ENCODE results near the gene NACAD. TPM values are rescaled to one million over a fixed set of nuclear protein-coding genes. Genes with fewer than 3 reads are reported as not detected.

NACAD gene
- total RNA-seq, 1 donor = 3.6 TPM

GRCh38 chr7:45107356-45107755 lies 18.6 kb upstream of the NACAD start:
- no peak for DNase-seq (ENCODE audit: low read depth)
- TF ChIP-seq CTCF (IDR thresholded peaks at IDR 0.05; ENCODE audit: insufficient read depth, low read length) = no peak
- no peak overlapping the region for H3K4me3 ChIP-seq (ENCODE audit: low read depth, low read length)

- no peak overlapping the region for H3K4me3 ChIP-seq (ENCODE audit: low read depth, low read length)
- DNase-seq (ENCODE audit: low read depth) = no peak
Measured at GRCh38 chr7:45106820-45107219, 18.1 kb upstream of the NACAD start.

DNA sequence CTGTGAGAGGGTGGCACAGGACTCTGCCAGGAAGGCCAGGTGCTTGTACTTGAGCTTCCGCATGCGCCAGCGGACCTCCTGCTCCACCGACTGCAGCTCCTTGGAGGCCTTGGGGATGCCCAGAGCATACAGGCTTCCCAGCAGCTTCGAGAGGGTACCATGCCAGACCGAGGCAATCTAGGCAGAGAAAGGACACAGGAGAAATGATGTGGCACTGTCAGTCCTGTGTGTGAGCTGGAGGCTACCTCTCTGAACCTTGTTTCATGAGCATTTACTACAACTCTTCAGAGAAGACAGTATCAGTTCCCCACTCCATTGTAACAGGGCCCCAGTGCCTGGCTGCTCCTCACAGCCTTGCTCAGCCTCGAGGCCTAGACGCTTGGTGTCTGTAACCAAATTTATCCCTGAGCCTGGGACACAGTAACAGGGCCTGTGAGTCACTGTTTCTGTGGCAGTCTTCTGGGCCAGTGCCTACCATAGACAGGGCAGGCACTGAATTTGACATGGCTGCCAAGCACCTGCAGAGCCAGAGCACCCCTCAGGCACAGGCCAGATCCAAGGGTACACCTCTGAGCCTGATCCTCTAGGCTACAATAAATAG lies 16.9 kb upstream of the NACAD start:
- no peak for TF ChIP-seq CTCF (IDR thresholded peaks at IDR 0.05; ENCODE audit: insufficient read depth, low read length)
- no peak overlapping the region for H3K4me3 ChIP-seq (ENCODE audit: low read depth, low read length)
- no peak for DNase-seq (ENCODE audit: low read depth)

More at GRCh38 chr7:45106820-45107219, 18.1 kb upstream of the NACAD start:
- TF ChIP-seq CTCF (IDR thresholded peaks at IDR 0.05; ENCODE audit: insufficient read depth, low read length) = no peak

DNA sequence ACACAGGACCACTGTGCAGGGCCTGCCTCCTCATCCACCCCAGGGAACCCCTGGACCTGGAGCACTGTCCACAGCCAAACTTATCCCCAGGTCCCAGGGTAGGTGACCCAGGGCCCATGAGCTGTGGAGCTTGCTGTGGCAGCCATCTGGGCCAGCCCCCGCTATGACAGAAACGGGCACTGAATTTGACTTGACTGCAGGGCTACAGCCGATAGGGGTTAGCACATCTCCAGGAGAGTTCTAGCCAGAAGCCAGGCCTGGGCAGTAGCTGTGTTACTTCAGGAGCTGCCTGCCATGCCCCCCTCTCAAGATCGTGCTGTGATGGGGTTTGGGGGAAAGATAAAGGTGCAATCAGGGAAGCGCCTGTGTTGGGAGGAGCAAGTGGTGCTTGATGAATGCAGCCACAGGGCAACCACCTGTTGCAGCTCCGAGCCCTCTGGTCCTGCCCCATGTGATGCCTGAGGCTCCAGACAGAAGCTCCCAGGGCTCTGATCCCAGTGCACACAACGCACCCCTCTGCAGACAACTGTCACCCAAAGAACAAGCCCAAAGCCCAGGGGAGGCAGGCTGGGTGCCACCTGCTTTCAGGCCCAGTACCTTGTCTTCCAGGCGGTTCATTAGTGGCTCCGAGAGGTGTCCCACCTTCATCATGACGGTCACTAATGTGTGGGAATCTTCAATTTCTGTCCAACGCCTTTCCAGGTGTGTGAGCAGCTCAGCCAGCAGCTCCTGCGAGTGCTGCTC lies 16.2 kb upstream of the NACAD start:
- no peak for TF ChIP-seq CTCF (IDR thresholded peaks at IDR 0.05; ENCODE audit: insufficient read depth, low read length)
- no peak for DNase-seq (ENCODE audit: low read depth)
- H3K4me3 ChIP-seq (ENCODE audit: low read depth, low read length) = no peak overlapping the region

DNA sequence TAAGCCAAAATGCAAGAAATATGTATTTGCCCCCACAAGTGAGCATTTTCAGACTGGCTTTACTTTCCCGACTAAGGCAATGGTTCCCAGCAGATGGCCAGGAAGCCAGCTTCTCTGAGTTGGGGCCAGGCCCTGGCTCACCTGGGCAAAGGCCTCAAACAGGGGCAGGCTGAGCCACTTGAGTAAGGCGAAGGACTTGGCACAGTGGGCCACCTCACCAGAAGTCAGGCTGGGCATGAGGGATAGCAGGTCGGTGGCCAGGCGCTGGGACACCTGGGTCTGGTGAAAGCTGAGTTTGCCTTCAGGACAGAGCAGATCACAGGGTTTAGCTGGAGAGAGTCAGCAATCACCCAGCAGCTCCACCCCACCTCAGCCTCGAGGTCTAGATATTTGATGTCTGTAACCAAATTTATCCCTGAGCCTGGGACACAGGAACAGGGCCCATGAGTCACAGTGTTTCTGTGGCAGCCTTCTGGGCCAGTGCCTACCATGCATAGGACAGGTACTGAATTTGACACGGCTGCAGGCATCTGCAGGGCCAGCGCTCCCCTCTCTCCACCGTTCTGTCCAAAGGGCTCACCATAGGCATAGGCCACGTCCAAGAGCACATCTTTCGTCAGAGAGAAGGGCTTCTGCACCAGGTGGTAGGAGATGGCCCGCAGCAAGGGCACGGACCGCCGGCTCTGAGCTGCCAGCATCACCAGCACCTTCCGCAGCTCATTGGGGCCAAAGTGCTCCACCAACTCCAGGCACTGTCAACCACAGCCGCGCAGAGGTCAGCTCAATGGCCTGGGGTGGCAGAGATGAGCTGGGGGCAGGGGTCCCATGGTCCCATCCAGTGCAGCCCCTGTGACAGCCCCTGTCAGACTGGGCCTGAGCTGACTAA lies 15.4 kb upstream of the NACAD start:
- H3K4me3 ChIP-seq (ENCODE audit: low read depth, low read length) = no peak overlapping the region
- TF ChIP-seq CTCF (IDR thresholded peaks at IDR 0.05; ENCODE audit: insufficient read depth, low read length) = no peak
- no peak for DNase-seq (ENCODE audit: low read depth)

DNA sequence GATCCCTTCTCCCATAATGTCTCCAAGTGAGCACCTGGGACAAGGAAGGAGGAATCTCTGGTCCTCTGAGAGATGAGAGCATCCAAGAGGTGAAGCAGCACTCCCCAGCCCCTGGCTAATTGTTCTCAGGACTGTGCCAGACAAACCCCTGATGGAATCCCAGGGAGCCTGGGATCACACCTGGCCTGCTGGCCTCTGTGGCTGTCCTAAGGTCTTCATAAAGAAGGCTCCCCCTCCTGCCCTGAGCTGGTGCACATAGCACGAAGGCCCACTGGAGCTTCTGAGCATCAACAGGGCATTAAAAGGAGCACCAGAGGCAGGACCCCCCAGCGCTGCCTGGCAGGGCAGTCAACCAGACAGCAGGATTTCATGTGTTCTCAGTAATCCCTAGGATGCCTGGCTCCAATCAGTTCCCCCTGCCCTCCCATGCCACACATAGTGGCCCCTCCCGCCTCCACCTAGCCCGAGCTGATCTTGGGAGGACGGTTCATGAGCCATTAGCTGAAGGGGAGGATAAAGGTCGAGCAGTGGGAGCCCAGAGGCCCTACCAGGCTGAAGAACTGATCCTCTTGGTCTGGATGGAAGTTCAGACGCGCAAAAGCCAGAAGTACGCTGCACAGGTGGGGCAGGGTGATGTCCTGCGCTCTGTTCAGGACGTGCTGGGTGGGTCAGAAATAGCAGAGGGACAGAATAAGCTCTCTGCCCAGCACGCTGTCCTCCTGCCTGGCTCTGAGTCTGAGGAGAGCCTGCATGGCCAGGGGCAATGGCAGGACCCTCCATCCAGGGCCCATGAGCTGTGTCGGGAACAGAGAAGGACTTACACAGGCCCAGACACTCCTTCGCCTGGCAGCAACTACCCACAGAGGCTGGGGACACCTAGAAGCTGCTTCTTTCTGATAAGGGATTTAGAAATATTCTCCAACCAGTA lies 14.3 kb upstream of the NACAD start:
- DNase-seq (ENCODE audit: low read depth) = no peak
- no peak for TF ChIP-seq CTCF (IDR thresholded peaks at IDR 0.05; ENCODE audit: insufficient read depth, low read length)
- no peak overlapping the region for H3K4me3 ChIP-seq (ENCODE audit: low read depth, low read length)
